Transverse colon (tissue), 4 donors: ENCODE results near the gene TULP4. TPM values are rescaled to one million over a fixed set of nuclear protein-coding genes. Genes with fewer than 3 reads are reported as not detected.

Source experiments
- DNase-seq: peaks from one replicate; pipeline ENCODE4 v3.0.0-alpha.2; 2019
- H3K27ac ChIP-seq, 4 donors: fragments of 200-600 bp; sonication (generic); 2 replicates each; pipeline ENCODE4 v1.5.1; 2016 to 2018; ENCODE audit warnings: inconsistent platforms in 4 of 4
- H3K27me3 ChIP-seq: fragments of 200-600 bp; sonication (generic); 2 replicates; pipeline ENCODE4 v1.5.1; 2017; ENCODE audit warnings: inconsistent platforms
- H3K36me3 ChIP-seq, 4 donors: fragments of 200-600 bp; sonication (generic); 2 replicates each; pipeline ENCODE4 v1.5.1; 2017 to 2019; ENCODE audit warnings: inconsistent platforms in 4 of 4
- H3K4me1 ChIP-seq, 4 donors: fragments of 200-600 bp; sonication (generic); 2 replicates each; pipeline ENCODE4 v1.5.1; 2017 to 2020; ENCODE audit warnings: inconsistent platforms in 4 of 4
- H3K4me3 ChIP-seq, 4 donors: fragments of 200-600 bp; sonication (generic); 1 replicate in 1 of 4; 2 replicates in 3 of 4; pipeline versions ENCODE4 v1.5.1 to v1.6.1; 2017 to 2019; ENCODE audit warnings: inconsistent platforms in 4 of 4
- H3K9me3 ChIP-seq, 2 donors: fragments of 200-600 bp; sonication (generic); 2 replicates each; pipeline ENCODE4 v1.5.1; 2017 to 2019; ENCODE audit warnings: inconsistent platforms in 2 of 2
- EP300 ChIP-seq: sonication (generic); formaldehyde crosslinking; IDR thresholded peaks from one replicate; pipeline ENCODE4 v1.6.1; 2017; ENCODE audit warnings: antibody characterized with exemption, low read depth
- POLR2A ChIP-seq: fragments of 450-650 bp; IDR thresholded peaks from one replicate; pipeline ENCODE4 v1.6.1; 2016; ENCODE audit warnings: antibody characterized with exemption, mild to moderate bottlenecking, moderate library complexity
- POLR2AphosphoS5 ChIP-seq, 3 donors: sonication (generic); formaldehyde crosslinking; IDR thresholded peaks; one replicate each; pipeline ENCODE4 v1.6.1; 2016; ENCODE audit warnings: antibody characterized with exemption in 3 of 3
- WGBS, 2 donors: methylation state at CpG; one replicate each; pipeline ENCODE4 v1.1.5; 2018; ENCODE audit warnings: low coverage in 1 of 2; 5-methylcytosine and 5-hydroxymethylcytosine counted together
- in situ Hi-C, 4 donors: fragments of 200-750 bp; cut with MboI; loops; one replicate each; pipeline versions ENCODE4 v1.15.0 to v1.15.1; 2017; ENCODE audit warnings: low sequenced_read_pairs in 3 of 4, low pct_ligation_motif_present in 1 of 4, low pct_unique_long_range_greater_than_20kb in 1 of 4
- intact Hi-C: fragments of 100-400 bp; cut with DNase I; formaldehyde crosslinking; loops from one replicate; pipeline ENCODE4 v1.15.1; 2023; ENCODE audit warnings: low total_unique reads
- total RNA-seq, 4 donors: library from RNA; depleted of rRNA; stranded (reverse); fragments of >200 nt; gene quantifications; one replicate each; pipeline ENCODE4 v1.1.0, GENCODE V29; 2016
- TF ChIP-seq, protein P1 (sequence below), 5 experiments: fragments of 200-600 bp in 3 of 5; fragments of 450-650 bp in 2 of 5; sonication (generic) in 3 of 5; IDR thresholded peaks; 1 replicate in 2 of 5; 2 replicates in 3 of 5; pipeline ENCODE4 v1.5.1; 2016 to 2017; ENCODE audit warnings: antibody characterized with exemption in 5 of 5, inconsistent platforms in 3 of 5, mild to moderate bottlenecking in 2 of 5, moderate library complexity in 1 of 5

The TULP4 gene
- total RNA-seq, 4 donors from 2014 or later: 53.9 to 138 (median 95.1) TPM

DNA sequence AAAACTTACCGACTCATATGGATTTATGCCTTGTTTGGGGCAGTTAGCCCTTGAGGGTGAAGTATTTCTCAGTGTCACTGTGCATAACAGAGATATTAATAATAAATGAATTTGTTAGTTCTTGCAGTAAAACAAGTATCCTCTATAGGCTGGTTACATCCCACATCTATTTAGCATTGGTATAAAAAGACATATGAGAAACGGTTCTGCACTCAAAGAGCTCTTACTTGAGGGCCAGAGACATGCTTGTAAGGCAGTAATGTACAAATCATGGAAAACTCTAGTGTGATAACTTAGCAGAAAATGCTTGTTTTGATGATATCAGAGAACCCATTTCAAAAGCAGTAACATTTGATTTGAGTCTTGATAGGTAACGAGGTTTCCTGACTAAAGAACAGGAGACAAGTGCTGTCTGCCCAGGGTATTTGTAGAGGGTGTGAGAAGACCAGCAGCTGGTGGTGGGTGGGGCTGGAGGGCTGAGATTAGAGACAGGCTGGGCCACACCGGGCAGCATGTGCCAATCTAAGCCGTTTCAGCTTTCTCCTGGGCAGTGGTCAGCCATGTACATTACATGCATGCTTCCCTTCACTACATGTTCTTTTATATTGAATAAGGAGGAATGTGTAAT, 46.3 kb downstream of the TULP4 start:
- no peak overlapping the region for H3K27ac ChIP-seq

DNA sequence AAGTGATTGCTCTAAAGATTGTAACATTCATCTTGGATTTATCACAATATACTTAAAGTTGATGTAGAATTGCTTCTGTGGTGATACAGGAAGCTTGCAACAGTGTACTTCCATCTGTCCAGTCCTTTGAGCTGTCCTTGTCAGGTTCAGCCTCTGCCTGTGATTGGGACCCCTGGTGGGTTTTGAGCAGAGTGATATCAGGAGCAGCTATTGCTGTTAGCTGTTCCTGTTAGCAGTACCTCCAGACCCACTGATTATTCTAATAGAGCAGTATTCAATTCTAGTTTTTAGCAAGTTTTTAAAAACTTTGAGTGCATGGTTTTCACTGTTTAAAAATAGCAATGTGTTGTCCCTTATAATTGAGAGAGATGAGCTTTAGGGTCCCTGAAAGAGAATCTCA, 48.8 kb downstream of the TULP4 start:
- no peaks in the 10 kb centered on the region for H3K36me3 ChIP-seq
- no peak for DNase-seq
- H3K4me3 ChIP-seq: no peak overlapping the region
- TF ChIP-seq EP300 (no peak), POLR2AphosphoS5 (IDR thresholded peaks at IDR 0.05) (no peak), POLR2A (no peak)
- TF ChIP-seq, protein P1, sequence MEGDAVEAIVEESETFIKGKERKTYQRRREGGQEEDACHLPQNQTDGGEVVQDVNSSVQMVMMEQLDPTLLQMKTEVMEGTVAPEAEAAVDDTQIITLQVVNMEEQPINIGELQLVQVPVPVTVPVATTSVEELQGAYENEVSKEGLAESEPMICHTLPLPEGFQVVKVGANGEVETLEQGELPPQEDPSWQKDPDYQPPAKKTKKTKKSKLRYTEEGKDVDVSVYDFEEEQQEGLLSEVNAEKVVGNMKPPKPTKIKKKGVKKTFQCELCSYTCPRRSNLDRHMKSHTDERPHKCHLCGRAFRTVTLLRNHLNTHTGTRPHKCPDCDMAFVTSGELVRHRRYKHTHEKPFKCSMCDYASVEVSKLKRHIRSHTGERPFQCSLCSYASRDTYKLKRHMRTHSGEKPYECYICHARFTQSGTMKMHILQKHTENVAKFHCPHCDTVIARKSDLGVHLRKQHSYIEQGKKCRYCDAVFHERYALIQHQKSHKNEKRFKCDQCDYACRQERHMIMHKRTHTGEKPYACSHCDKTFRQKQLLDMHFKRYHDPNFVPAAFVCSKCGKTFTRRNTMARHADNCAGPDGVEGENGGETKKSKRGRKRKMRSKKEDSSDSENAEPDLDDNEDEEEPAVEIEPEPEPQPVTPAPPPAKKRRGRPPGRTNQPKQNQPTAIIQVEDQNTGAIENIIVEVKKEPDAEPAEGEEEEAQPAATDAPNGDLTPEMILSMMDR (IDR thresholded peaks at IDR 0.05): no peak
- in situ Hi-C loops (no loop called here), intact Hi-C loops (no loop called here)
- no peaks in the 10 kb centered on the region for H3K27me3 ChIP-seq
- H3K9me3 ChIP-seq: no peaks in the 10 kb centered on the region
- no peak overlapping the region for H3K27ac ChIP-seq
- peaks cover 0 to 13% (median 8%) of the 10 kb centered on the region in 4 donors for H3K4me1 ChIP-seq

More for the DNA sequence above, 46.3 kb downstream of the TULP4 start:
- peak; percentile 46 for DNase-seq
- no peaks in the 10 kb centered on the region for H3K27me3 ChIP-seq
- H3K4me3 ChIP-seq: no peak overlapping the region
- no peaks in the 10 kb centered on the region for H3K9me3 ChIP-seq
- WGBS, 2 donors: 55 to 57% methylated on average over 3 to 5 of the region's 5 CpGs
- no peak for TF ChIP-seq POLR2A
- no peak for TF ChIP-seq EP300
- TF ChIP-seq, protein P1 (IDR thresholded peaks at IDR 0.05): no peak
- TF ChIP-seq POLR2AphosphoS5 (IDR thresholded peaks at IDR 0.05): no peak
- H3K4me1 ChIP-seq: peaks cover 0 to 21% (median 8%) of the 10 kb centered on the region in 4 donors
- intact Hi-C loops: loop anchor here (1.0 kb wide), 1 partner anchor 34 kb away; no protein-coding TSS in a partner anchor
- H3K36me3 ChIP-seq: no peaks in the 10 kb centered on the region
- in situ Hi-C loops: no loop called here

GRCh38 chr6:158361961-158362669, 49.9 kb downstream of the TULP4 start:
- no peaks in the 10 kb centered on the region for H3K27me3 ChIP-seq
- in situ Hi-C loops (no loop called here), intact Hi-C loops (no loop called here)
- H3K27ac ChIP-seq: no peak overlapping the region
- TF ChIP-seq EP300 (no peak), POLR2A (no peak), POLR2AphosphoS5 (IDR thresholded peaks at IDR 0.05) (no peak)
- TF ChIP-seq, protein P1 (IDR thresholded peaks at IDR 0.05): no peak
- WGBS, 2 donors: 88 to 100% methylated on average over 1 to 5 of the region's 5 CpGs
- no peaks in the 10 kb centered on the region for H3K36me3 ChIP-seq
- H3K4me3 ChIP-seq: no peak overlapping the region
- no peaks in the 10 kb centered on the region for H3K9me3 ChIP-seq
- no peak for DNase-seq
- peaks cover 0 to 14% (median 8%) of the 10 kb centered on the region in 4 donors for H3K4me1 ChIP-seq

DNA sequence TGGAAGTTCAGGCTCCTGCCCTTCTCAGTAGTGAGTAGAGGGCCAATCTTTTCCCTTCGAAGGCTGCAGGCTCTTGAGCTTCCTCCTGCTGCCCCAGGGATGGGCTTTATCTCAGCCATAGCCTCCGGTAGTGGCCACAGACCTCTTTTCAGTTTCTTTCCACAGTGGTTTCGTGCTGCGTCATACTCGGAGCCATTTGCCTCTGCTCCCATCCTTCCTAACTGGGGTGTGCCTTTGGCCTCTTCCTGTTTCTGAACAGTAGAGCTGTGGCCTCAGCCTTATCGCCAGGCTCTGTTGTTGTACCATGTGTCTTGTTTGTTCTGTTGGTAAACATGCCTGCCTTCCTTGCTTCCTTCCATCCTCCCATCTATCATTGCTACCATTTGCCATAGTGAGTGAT, 54.1 kb downstream of the TULP4 start:
- no peak for DNase-seq
- no peaks in the 10 kb centered on the region for H3K36me3 ChIP-seq
- H3K27ac ChIP-seq: no peak overlapping the region
- in situ Hi-C loops (no loop called here), intact Hi-C loops (no loop called here)
- WGBS, 2 donors: 82 to 89% methylated on average over 6 of the region's 6 CpGs
- no peaks in the 10 kb centered on the region for H3K9me3 ChIP-seq
- TF ChIP-seq, protein P1 (IDR thresholded peaks at IDR 0.05): no peak
- H3K27me3 ChIP-seq: no peaks in the 10 kb centered on the region
- peaks cover 0 to 3% (median 0%) of the 10 kb centered on the region in 4 donors for H3K4me1 ChIP-seq
- H3K4me3 ChIP-seq: no peak overlapping the region
